Central memory CD4-positive, alpha-beta T cell (primary cell): ENCODE results near the gene STXBP6.

Source experiments
- DNase-seq: peaks from one replicate; pipeline ENCODE4 v3.0.0; 2022

The STXBP6 gene

DNA sequence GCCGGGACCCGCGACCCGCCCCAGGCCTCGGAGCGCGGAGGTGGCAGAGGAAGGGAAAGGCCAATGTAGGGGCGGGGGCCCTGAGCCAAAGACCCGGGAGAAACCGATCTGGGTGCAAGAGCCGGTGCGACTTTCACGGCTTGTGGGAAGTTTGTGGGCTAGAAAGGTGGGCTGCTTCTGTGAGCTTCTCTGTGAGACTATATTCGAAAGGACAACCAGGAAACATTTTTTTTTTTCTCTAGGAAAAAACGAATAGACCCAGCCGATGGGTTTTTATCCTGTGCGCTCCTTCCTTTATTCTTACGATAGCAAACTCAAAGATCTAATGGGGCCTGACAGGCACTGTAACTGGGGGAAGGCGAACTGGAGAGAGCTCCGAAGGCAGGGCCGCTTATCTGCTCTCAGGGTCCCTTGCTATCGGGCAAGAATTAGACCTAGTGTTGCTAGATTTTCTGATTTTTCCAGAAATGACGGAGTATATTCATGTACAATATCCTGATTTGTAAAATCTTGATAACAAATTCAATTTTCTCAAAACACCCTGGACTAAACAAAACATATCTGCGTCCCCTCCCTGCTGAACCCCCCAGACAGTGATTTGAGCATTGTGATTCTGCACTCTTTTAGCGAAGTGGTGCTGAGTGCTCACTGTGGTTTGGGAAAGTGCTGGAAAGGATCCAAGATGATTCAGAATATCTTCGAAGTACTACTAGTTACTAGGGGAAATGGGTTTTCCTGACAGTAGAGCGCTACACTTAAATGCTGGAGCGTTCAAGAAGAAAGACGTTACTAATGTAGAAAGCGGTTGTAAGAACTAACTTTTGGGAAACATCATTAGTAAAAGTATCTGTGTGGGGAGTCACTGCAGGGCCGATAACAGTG, 563 bp upstream of the STXBP6 start:
- DNase-seq: no peak

DNA sequence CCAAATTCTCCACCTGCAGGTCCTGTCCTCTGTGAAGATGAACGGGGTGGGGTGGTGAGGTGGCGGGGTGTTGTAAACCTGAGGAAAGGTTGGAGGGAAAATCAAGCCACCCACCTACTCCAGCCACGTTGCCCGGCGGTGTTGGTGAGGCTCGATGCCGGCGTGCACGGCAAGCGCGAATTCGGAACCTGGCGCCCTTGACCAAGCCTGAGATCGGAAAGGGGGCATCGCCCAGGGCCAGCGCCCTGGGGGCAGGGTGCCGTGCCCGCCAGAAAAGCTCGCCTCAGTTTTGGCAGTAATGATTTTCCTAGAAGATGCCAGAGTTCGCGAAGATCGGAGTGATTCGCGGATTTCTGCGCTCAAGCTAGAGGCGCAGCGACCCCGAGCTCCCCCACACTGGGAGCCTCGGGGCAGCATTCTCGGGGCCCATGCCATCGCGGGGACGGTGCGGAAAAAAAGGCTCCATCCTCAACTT, 817 bp downstream of the STXBP6 start:
- no peak for DNase-seq

DNA sequence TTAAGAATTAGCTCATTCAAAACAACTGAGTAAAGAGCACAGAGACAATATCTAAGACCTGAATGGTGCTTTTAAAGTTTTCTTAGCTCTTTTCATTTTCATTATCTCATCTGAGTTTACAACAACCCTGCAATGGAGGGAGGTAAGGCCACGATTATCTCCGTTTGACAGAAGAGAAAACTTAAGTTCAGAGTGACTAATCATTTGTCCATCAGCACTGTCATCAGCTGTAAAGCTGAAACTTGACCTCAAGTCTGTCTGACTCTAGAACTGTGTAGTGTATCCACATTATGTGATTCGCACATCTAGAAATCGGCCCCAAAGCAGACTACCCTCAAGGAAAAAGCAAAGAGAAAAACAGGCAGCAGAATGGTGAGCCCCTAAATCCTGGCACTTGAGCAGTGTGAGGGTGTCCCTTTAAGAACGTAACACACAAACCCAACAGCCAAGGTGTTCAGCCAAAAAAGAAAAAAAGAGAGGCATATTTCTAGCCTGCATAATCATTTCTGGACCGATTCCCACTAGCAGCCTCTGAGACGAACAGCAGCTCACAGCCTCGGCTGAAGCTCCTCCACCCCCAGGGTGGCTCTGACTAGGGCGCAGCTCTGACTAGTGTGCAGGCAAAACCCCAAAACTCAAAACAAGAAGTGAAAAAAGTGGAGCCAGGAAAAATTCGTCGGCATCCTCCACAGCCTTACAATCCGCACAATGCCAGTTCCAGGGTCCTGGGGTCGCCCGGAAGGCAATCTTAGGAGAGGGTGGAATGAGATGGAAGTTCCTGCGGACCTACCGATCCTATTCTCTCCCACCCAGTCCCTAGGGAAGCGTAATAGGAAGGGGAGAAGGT, 1.6 kb downstream of the STXBP6 start:
- DNase-seq: no peak

DNA sequence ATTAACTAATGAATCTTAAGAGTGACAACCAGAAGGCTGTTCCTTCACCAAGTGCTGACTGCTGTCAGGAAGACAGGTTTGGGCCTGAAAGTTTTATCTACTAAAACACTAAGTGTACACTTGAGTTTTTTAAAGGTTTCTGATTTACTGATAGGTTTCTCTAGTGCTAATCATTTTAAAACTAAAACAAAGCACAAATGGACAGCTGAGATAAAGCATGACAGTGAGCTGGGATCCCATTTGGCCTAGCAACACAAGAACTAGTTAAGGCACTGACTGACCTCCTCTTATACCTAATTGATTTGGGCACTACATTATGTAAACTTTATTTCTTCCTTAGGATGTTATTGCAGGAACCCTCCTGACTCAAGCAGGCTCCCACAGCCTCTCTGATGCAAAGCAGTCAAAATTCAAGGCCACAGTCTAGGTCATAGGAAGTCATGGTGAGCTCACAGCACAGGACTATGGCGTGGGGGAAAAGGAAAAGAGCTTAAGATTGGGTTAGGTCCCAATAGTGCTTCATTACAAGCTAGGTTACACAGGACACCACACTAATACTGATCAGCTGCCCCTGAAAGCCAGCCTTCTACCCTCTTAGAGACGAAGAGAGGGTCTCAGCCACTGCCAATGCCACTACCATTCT, 3.5 kb downstream of the STXBP6 start:
- no peak for DNase-seq

DNA sequence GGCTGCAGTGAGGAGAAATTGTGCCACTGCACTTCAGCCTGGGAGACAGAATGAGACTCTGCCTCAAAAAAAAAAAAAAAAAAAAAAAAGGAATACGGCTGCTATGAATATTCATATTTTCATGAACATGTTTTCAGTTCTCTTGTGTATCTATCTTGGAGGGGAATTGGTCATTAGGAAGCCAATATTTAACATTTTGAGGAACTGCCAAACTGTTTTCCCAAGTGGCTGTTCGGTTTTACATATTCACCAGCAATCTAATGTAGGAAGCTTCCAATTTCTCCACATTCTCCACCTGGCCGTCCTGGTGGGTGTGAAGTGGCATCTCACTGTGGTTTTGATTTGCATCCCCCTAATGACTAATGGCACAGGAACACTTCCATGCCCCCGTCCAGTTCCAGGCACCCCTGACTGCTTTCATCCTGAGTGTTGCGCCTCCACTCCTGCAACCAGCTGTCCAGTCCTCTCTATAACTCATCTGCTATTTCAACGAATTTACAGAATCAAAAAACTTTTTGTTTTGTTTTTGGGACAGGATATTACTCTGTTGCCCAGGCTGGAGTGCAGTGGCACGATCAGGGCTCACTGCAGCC, 5.7 kb downstream of the STXBP6 start:
- DNase-seq: no peak

DNA sequence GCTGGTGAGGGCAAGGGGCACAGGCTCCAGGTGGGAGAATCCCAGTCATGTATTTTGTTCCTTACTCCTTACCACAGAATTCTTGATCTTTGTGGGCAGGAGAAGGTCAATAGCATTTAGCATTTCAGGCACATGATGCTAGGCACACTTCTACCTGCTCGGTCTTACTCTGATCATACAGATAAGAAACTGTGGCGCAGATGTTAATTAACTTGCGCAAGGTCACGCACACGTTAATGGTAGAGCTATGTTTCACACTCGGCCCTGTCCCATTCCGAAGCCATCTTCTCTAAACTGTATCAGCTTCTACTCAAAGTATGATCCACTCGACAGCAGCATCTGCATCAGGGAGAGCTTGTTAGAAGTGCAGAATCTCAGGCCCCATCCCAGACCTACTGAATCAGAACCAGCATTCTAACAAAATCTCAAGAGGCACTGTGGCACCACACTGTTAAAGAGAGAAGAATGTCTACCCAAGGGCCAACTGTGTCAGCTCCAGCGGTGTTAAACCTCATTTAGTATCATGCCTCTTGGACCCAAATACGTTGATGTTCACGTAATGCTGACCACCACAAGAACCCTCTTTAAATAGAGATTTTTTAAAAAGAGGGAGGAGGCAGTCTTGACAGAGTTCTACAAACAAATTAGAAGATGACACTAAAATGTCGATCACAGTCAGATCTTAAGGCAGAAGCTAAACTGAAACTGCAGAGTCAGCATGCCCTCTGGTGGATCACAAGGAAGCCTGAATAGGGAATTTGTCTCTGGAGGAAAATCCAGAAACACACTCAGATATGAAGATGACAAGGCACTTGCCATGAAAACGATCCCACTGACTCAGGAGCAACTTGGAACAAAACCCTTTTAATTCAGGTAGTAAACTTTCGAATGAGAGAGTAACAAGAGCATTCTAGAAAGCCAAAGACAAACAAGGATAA, 7.3 kb downstream of the STXBP6 start:
- DNase-seq: no peak

DNA sequence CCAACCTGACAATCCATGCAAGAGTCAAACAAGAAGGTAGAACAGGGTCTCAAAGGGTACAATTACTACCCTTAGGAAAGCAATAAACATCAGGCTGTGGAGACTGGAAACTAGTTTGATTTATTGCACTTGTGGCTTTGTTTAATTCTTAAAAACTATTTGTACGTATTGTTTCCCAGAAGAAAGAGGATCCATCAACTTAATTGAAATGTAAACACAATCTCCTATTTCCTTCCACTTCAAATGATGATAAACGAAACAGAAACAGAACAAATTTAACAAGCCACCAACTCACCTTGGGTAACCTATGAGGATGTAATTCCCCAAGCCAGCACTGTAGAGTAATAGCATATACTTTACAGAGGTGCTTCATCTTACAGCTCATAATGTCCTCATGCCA, 8.0 kb downstream of the STXBP6 start:
- DNase-seq: no peak

DNA sequence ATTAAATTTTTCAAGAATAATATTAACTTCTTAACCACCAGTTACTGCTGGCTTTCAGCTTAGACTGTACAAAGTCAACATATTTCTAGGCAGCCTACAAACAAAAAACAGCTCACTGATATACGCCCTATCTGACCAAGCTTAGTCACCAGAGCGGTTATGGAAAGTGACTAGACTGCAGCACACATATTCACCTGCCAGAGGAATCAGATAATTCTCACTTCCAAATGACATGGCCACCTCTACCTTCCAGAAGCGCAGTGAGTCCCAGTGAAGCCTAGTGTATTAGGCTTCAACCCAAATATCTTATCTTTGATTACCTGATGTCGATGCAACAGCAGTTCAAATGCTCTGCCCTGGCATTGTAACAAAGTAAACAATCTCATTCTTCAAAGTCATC, 8.5 kb downstream of the STXBP6 start:
- DNase-seq: no peak

DNA sequence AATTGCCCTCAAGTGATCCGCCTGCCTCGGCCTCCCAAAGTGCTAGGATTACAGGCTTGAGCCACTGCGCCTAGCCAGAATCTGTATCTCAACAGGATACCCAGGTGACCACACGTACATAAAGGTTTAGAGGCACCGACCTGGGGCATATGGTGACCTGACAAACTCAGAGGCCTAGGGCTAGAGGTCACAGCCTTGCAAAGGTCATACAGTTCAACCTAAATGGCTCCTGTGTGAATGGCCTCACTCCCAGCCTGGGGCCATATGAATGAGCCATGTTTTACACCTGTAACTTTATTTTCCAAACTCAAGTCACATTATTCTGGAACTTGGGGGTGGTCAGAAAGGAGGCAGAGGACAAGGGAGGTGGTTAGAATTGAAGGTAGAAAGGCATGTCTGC, 10.0 kb downstream of the STXBP6 start:
- no peak for DNase-seq

DNA sequence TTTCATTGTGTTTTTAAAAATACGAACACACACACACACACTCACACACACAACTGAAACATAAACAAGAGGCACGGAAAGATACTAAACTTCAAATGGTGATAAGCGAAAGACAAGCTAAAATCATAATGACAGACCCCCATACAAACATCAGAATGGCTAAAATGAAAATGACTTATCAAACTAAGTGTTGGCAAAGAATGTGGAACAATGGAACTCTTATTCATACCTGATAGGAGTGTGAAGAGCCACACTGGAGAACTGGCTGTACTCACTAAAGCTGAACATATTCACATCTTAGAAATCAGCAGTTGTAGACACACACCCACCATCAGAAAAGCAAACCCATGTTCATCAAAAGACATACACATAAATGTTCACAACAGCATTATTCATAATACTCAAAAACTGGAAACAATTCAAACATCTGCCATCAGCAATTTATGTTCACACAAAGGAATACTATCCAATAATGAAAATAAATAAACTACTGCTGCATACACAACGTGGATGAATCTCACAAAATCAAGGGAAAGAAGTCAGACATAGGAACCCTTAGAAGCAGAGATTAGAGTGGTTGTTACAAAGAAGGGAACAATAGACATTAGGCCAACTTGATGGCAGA, 11.8 kb downstream of the STXBP6 start:
- DNase-seq: no peak

DNA sequence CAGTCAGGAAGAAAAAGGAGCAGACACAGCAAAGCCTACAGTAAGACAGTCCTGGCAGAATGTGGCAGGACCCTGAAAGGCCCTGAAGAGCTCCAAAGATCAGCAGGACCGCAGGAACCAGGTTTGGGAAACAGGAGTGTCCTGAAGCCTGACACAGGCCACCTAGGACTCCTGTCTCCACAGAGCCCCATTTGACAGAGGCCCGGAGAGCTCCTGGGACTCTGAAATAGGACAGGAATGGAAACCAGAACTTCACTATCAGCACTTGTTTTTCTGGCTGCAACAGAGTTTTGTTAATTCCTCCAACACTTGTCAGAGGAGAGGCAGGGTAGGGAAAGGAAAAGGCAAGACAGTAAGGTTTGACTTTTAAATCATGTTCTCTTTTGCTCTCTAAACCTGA, 12.9 kb downstream of the STXBP6 start:
- DNase-seq: no peak

DNA sequence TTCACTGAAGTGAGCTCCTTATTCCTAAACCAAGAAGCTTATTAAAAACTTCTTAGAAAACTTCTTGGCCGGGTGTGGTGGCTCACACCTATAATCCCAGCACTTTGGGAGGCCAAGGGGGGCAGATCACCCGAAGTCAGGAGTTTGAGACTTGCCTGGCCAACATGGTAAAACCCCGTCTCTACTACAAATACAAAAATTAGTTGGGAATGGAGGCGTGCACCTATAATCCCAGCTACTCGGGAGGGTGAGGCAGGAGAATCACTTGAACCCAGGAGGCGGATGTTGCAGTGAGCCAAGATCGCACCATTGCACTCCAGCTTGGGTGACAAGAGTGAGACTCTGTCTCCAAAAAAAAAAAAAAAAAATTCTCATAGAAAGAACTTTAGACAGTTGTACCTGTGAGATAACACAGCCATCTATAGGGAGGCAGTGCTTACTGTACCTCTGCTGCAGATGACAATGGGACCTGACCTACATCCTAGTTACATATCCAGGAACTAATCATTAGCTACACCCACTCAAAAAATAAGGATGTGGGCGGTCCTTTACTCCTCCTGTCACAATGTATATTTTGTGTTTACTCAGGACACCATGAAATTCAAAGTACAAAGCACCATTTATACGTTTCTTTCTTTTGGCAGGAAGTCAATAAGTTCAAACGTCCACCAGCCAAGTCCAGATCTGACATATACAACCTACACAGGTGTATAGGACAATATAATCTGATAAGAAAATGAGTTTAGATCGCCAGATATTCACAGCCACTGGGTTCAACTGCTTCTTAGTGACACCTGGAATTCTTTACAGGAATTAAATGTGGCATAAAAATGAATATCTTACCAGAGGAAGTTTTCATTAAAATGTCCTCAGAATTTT, 14.9 kb downstream of the STXBP6 start:
- DNase-seq: no peak

DNA sequence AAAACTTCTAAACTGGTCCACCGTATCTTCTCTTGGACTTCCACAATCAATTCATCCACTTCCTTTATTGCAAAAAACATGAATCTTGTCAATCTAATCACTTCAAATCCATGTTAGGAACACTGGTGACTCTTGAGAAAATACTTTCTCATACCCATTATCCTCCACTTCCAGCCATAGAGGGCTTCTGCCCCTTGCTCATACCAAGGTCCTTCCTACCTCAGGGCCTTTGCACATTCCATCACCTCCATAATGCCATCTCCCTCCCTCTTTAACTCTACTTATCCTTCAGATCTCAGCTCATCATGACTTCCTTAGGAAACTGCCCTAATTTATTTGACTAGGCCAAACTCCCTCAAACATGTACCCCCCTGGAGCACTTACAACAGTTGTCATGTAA, 16.6 kb downstream of the STXBP6 start:
- no peak for DNase-seq

DNA sequence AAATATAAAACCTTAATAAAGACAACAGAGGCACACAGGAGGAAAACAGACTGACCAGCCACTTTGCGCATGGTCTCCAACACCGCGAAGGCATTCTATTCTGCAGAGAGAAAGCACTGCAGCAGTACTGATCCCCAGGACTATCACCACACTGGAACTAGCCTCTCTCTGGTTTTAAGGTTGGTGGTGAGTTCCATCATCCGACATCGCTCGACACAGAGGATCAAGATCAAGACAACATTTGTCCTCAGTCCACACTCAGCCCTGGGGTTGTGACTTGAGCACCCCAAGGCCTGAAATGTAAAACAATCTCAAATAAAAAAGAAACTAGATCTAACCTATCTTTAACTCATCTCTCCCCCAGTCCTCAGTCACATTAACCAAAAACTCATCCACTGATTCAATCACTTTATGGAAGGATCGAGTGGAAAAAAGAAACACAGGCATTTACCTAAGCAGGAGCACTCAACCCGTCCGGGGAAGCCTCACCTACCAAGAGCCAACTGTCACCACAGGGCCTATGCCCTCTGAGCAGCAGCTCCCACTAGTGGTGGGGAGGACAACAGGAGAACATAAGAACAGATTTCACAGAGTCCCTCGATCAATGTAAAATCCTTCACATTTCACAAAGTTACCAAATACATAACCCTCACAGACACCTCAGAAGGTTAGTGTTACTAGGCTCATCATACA, 17.7 kb downstream of the STXBP6 start:
- no peak for DNase-seq

DNA sequence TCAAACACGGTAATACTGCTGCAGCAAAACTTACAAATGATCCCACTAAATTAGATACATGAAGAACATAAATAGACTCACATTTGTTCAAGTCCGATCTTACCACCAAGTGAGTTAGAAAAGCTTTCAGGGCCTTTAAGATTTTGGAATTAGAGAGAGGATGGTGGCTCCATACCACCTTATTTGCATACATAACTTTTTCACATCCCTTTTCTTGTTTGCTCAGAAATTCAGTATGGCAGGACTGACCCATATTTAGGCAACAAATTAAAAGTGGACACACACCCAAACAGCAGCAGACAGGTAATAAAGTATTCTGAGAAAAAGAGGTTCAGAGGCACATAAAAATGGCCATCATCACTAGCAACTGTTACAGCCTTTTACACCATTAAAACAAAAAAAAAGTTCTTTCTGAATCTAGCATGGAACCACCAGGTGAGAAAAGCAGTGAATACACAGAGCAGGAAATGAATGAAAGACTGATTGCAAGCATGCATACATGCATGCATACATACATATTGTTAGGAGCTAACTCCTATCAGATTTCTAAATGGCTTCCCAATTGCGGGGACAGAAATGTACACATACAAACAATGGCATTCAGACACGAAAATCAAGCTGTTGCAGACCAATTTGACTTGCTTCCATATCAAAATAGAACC, 23.3 kb downstream of the STXBP6 start:
- no peak for DNase-seq

DNA sequence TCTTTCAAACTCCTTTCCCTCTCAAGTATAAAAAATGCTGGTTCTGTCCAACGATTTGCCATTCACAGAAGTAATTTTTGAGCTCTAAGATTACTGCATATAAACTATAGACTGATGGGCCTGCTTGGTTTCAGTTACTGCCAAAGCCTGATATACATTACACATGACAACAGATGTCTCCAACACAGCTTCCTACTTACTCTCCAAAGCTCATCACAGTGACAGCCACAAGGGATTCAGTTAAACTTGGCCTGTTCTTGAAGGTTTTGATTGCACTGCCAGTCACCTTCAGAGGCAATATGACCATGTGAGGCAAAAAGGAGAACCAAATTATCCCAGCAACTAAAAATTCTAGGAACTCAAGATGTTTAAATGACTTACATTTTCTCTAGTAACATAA, 30.1 kb downstream of the STXBP6 start:
- DNase-seq: no peak

DNA sequence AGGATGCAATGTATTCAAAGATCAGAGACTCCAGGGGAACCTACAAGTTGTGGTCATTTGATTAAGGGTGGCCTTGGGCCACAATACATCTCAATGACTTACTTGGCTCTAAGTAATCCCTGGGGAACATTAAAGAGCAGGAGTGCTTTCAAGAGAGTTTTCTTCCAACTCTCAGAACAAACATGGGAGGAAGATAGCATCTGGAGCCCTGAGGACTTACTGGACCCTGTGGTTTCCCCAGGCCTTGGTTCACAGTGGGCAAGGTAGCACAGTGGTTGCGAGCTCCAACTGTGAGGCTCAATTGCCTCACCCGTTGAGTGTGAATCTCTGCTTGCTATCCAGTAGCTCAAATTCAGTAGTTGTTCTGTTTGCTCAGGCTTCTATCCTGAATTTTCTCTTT, 32.4 kb downstream of the STXBP6 start:
- DNase-seq: no peak

DNA sequence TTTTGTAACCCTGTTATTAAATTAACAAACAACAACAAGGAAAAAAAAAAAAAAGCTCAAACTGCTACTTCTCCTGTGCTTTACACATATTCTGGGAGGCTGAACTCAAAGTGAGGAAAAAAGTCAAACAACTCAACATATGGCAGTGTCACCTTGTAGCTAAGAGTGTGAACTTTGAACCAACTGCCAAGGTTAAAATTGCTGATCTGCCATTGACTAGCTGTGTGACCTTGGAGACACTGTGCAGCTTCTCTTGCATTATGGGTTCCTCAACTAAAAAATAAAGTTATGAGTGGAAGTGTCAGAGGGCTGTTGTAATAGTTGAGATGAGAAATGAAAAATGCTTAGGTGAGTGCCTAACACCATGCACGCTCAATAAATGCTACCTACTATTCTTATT, 34.2 kb downstream of the STXBP6 start:
- no peak for DNase-seq

DNA sequence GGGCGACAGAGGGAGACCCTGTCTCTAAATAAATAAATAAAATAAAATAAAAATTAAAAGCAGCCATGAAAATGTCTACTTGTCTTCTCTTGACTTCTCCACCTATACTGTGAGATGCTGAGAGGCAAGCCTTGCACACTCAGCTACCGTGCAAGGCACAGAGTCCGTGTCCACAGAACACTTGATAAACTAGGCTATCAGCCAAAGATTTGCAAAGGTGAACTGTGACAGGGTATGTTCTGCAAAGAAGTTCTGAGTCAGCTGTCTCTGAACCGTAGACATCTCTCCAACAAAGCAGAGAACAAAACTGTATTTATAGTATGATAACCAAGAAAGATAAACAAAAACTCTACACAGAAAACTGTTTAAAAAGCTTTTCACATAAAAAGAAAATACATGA, 35.5 kb downstream of the STXBP6 start:
- no peak for DNase-seq
